GM21786 (cell line): Measurements from ENCODE around the gene DAPK1.

ENCODE experiments used
- ATAC-seq: cut with Tn5 transposase; IDR thresholded peaks from one replicate; pipeline ENCODE4 v1.9.1; 2021; ENCODE audit not compliant: unreplicated experiment

Gene DAPK1

GRCh38 chr9:87640385-87640795 lies 142.7 kb downstream of the DAPK1 start:
- ATAC-seq: no peak

DNA sequence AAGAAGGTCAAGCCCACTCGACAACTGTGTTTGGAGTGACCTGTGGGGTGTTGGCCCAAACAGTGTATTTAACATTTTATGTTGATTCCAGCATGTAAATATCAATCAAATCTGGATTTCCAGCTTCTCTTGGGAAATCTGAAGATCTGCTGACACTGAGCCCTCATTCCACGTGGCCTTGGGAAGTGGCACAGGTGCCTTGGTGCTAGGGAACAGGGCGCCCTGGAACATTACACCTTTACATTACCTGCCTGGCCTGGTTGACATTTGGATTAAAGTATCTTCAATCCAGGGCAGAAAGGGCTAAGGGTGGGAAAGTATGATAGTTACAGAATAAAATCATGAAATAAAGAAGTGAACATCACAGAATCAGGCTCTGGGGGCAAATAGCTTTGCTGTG lies 143.4 kb downstream of the DAPK1 start:
- ATAC-seq: no peak

GRCh38 chr9:87642330-87643106 lies 144.9 kb downstream of the DAPK1 start:
- ATAC-seq: no peak

- no peak for ATAC-seq
Observed at GRCh38 chr9:87643107-87643650, 145.5 kb downstream of the DAPK1 start.

- ATAC-seq: no peak
Observed at GRCh38 chr9:87643778-87644570, 146.3 kb downstream of the DAPK1 start.

- no peak for ATAC-seq
Observed at GRCh38 chr9:87644659-87645058, 147.0 kb downstream of the DAPK1 start.

DNA sequence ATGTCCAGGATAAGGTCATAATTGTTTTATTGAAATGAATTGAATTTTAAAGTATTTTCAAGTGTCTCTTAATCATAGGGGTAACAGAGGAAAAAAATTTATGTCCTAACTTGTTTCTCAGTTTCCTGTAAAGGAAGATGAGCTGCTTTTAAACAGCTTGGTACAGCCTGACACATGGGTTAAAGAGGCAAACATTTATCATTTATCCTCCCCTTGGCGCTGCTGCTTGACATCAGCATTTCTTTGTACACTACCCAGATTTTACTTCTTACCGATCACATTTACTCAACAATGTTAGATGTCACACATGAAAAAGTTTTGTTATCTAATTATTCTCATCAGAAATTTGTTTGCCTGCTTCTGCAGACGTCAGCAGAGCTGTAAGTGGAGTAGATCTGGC lies 148.9 kb downstream of the DAPK1 start:
- no peak for ATAC-seq

DNA sequence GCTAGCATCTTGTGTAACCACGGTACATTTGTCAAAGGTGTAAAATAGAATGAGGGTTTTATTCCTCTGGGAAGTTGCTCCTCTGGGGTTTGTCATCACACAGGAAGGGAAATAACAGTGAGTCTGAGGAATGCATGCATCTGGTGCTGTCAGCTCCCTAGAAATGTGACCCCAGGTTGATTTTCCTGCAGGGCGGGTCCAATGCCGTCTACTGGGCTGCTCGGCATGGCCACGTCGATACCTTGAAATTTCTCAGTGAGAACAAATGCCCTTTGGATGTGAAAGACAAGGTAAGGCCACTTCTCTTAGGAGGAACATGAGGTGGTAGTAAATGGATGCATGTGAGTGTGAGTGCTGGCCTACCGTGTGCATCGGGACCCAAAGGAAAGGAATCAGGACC lies 149.4 kb downstream of the DAPK1 start:
- no peak for ATAC-seq

- ATAC-seq: no peak
Observed at GRCh38 chr9:87648606-87649005, 150.9 kb downstream of the DAPK1 start.

DNA sequence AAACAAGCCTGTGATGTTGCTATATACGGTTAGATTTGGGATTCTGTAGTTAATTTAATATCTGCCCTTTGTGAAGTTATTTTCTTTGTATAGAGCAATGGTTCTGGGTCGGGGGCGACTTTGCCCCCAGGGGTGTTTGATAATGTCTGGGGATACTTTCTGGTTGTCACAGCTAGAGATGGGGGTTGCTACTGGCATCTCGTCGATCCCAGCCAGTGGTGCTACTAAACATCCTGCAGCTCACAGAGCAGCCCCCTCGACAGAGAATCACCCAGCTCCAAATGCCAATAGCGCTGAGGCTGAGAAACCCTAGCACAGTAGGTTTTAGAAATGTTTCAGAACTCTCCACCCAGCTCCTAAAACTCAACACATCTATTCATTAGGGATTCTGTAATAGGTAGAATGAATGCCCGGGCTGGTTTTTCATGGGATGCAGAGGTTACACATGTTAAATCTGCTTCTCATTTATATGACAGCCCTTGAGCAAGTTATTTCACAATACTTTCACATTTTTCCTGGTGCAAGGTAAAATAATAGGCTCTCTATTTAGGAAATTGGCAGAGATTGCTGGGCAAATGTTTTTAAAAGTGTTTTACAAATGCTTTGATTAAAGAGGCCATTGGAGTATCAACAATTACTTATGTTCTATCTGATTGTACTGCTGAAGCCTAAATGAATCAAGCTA lies 153.1 kb downstream of the DAPK1 start:
- ATAC-seq: no peak

DNA sequence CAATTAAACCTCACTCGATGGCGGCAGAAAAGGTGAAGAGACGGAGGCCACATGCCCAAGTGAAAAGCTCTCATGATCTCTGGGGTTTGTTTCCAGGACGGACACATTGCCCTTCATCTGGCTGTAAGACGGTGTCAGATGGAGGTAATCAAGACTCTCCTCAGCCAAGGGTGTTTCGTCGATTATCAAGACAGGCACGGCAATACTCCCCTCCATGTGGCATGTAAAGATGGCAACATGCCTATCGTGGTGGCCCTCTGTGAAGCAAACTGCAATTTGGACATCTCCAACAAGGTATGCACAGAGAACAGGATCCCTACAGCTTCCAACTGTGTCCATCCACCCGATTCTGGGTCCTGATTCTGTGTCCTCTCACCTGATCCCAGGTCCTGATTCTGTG lies 153.8 kb downstream of the DAPK1 start:
- no peak for ATAC-seq

DNA sequence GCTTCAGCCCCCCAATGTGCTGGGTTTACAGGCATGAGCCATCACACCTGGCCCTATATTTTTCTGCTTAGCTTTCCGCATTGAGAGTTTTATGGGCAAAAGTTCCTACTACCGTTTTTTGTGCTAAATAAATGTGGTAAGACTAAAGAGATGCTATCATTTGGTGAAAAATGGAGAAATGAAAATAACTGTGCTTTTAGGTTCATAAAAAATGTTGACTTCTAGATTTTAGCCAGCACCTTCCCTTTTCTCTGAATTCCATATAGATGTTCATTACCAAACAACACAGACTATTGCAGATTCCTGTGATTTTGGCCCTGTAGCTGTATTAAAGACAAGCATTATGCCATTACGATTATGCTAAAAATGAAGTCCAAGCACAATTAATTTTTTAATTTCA lies 156.3 kb downstream of the DAPK1 start:
- ATAC-seq: no peak

DNA sequence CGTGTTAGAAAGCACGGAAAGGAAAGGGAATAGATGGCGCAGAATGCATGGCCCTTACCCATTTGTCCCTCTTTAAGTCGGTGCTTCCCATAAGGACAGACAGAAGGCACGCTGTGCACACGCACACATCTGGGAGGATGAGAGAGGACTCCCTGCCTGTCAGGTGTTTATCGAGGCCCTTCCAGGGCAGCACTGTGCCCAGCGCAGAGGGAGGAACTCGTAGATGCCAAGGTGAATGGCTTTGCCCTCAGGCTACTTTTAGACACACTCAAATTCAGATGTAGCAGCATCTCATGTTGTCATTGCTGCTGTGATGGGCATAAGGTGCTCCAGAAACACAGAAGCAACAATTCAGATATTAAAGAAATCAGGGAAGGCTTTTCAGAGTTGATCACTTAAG lies 158.1 kb downstream of the DAPK1 start:
- no peak for ATAC-seq

DNA sequence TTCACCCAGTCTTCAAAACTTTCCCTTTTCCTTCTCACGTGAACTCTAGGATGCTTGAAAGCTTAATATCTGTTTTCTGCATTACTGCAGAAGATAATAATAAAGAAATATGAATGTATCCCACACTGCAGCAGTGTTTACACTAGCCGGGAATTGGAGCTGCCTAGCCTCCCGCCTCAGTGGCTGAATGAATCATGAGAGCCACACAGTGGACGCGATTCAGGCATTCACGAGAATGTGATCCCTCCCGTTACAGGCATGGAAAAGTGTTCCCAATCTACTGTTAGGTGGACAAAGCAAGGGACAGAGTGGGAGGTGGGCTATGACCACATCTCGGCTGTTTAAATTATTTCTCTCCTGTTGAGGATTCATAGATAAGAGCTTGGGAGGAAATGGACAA lies 158.8 kb downstream of the DAPK1 start:
- no peak for ATAC-seq

- no peak for ATAC-seq
Observed at GRCh38 chr9:87657190-87657589, 159.5 kb downstream of the DAPK1 start.

GRCh38 chr9:87657893-87658292 lies 160.2 kb downstream of the DAPK1 start:
- no peak for ATAC-seq

DNA sequence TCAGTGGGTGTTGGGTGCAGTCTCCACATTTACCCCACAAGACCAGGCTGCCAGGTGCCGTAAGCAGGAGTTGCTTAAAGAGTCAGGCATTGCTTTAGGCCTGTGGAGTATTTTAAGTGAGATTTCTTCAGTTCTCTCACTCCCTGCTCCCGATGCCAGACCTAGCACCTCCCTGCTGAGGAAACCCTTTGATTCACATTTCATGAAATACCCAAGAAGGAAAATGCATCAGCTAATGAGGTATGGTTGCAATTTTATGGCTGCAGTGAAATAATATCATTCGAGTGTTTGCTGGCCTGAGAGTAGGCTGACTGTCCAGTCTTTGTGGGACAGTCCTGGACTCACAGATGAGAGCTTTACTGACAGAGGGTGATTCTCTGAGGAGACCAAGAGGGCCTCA lies 160.8 kb downstream of the DAPK1 start:
- no peak for ATAC-seq

GRCh38 chr9:87659534-87660419 lies 162.1 kb downstream of the DAPK1 start:
- no peak for ATAC-seq

- ATAC-seq: no peak
Observed at GRCh38 chr9:87661241-87661640, 163.6 kb downstream of the DAPK1 start.

DNA sequence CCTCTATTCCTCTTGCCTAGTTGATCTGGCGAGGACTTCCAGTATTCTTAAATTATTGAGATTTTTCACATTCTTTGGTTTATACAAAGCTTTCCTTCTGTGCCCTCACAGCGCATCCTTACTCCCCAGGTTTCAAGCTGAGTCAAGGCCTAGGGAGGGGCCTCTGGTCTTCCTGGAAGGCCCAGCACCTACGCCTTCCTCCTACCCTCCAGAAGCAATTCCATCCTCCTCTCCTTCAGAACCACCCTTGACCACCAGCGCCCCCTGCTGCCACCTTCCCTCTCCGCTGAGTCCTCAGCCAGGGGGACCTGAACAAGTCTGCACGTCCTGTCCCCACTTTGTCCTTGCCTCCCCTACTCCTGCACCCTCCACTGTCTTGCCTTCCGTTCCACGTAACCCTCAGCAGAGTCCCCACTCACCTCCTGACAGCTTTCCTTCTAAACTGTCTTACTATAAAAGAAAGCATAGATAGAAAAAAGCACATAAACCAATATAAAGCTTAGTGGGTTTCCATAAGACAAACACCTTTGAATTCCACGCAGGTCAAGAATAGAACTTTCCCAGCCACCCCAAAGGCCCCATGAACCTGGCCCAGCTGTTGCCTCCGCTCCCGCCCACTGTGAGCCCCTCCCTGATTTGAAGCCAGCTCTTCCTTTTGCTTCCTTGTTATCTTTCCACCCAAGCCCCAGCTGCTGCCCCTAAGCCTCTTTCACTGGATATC lies 165.3 kb downstream of the DAPK1 start:
- ATAC-seq: no peak
